ENCODE results near the gene PRKAG2. TPM values are rescaled to one million over a fixed set of nuclear protein-coding genes. Genes with fewer than 3 reads are reported as not detected.

PRKAG2 gene
- total and polyA plus RNA-seq, 9 donors, result 9.3 to 37.7 (median 22.6) TPM

- TF ChIP-seq POLR2A (IDR thresholded peaks at IDR 0.05) (no peak), CTCF (IDR thresholded peaks at IDR 0.05) (no peak), EP300 (IDR thresholded peaks at IDR 0.05) (no peak)
- no peaks in the 10 kb centered on the region for H3K27me3 ChIP-seq
- H3K9me3 ChIP-seq, result no peaks in the 10 kb centered on the region
- no peaks in the 10 kb centered on the region for H3K36me3 ChIP-seq
- no peak for DNase-seq
- no peak overlapping the region for H3K27ac ChIP-seq
- no peak overlapping the region for H3K4me3 ChIP-seq
- intact Hi-C loops (cut with DNase I), result loop anchor here in 3 of 4 donors (5.0 to 10.0 kb wide), 2 partner anchors 183 to 186 kb away; no protein-coding TSS in a partner anchor
- WGBS, 3 donors, result 94 to 95% (median 94%) methylated on average over 5 of the region's 5 CpGs
- no peaks in the 10 kb centered on the region for H3K4me1 ChIP-seq (ENCODE audit: insufficient read depth)
Measured at GRCh38 chr7:151571471-151571870, 305.4 kb downstream of the PRKAG2 start.

GRCh38 chr7:151570366-151570915 is 306.5 kb downstream of the PRKAG2 start:
- H3K4me3 ChIP-seq, result no peak overlapping the region
- no peaks in the 10 kb centered on the region for H3K9me3 ChIP-seq
- H3K4me1 ChIP-seq (ENCODE audit: insufficient read depth), result no peaks in the 10 kb centered on the region
- H3K27me3 ChIP-seq, result no peaks in the 10 kb centered on the region
- H3K27ac ChIP-seq, result no peak overlapping the region
- no peak for DNase-seq
- no peaks in the 10 kb centered on the region for H3K36me3 ChIP-seq
- TF ChIP-seq CTCF (IDR thresholded peaks at IDR 0.05), result peak in 1 of 3 donors; percentile 48
- no peak for TF ChIP-seq EP300 (IDR thresholded peaks at IDR 0.05)
- no peak for TF ChIP-seq POLR2A (IDR thresholded peaks at IDR 0.05)
- intact Hi-C loops (cut with DNase I), result loop anchor here in 3 of 4 donors (5.0 to 10.0 kb wide), 2 partner anchors 184 to 187 kb away; no protein-coding TSS in a partner anchor

DNA sequence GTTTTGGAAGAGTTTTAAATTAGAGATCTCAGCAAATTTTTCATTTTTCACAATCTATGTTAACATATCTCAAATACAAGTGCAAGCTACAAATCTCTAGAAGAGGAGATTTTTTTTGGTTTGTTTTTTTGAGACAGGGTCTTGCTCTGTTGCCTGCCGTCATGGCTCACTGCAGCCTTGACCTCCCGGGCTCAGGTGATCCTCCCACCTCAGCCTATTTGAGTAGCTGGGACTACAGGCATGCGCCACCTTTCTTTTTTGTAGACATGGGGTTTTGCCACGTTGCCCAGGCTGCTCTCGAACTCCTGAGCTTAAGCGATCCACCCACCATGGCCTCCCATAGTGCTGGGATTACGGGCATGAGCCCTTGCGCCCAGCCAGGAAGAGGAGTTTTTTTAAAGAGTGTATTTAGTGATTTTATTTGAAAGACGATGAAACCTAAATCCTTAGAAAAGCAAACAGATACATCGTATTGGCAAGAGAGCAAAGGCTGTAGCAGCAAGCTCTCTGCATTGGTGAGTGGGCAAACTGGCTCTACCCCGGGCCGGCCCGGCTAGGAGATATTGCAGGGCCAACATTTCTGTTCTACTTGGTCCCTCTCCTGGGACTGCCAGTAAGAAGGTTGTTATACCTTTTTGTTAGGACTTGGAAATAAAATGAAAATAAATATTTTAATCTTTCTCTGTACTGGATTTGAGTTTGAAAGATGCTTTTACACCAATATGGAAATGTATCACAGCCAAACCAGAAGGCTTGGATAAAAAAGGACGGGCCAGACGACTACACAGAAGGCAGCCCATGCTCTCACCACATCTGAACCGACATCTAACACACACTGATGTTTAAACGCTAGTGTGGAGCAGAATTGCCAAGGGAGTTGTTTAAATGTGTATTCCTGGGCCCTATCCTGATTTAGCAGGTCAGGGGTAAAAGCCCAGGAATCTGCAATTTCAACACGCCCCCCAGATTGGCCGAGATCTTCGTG is 307.7 kb downstream of the PRKAG2 start:
- Histone ChIP-seq H3K9me3 (no peaks in the 10 kb centered on the region), H3K27ac (no peak overlapping the region), H3K4me1 (ENCODE audit: insufficient read depth) (no peaks in the 10 kb centered on the region), H3K27me3 (no peaks in the 10 kb centered on the region), H3K36me3 (no peaks in the 10 kb centered on the region), H3K4me3 (no peak overlapping the region)
- WGBS, 3 donors, result 67 to 83% (median 74%) methylated on average over 20 of the region's 20 CpGs
- no peak for TF ChIP-seq POLR2A (IDR thresholded peaks at IDR 0.05)
- no peak for TF ChIP-seq EP300 (IDR thresholded peaks at IDR 0.05)
- no peak for TF ChIP-seq CTCF (IDR thresholded peaks at IDR 0.05)
- no peak for DNase-seq
- intact Hi-C loops (cut with DNase I), result no loop called here

GRCh38 chr7:151566897-151567320 is 310.0 kb downstream of the PRKAG2 start:
- no peak for DNase-seq
- TF ChIP-seq POLR2A (IDR thresholded peaks at IDR 0.05), result no peak
- TF ChIP-seq EP300 (IDR thresholded peaks at IDR 0.05), result no peak
- no peak for TF ChIP-seq CTCF (IDR thresholded peaks at IDR 0.05)
- WGBS, 3 donors, result 60 to 79% (median 77%) methylated on average over 8 of the region's 8 CpGs
- intact Hi-C loops (cut with DNase I), result no loop called here
- Histone ChIP-seq H3K36me3 (no peaks in the 10 kb centered on the region), H3K27ac (no peak overlapping the region), H3K4me3 (no peak overlapping the region), H3K9me3 (no peaks in the 10 kb centered on the region), H3K27me3 (no peaks in the 10 kb centered on the region), H3K4me1 (ENCODE audit: insufficient read depth) (no peaks in the 10 kb centered on the region)
